Right forelimb (tissue), 1 donor: ENCODE measurements around the gene CRB2.

Source experiments
- DNase-seq: peaks from one replicate; pipeline ENCODE4 v3.0.0-alpha.2; 2018

Gene CRB2

DNA sequence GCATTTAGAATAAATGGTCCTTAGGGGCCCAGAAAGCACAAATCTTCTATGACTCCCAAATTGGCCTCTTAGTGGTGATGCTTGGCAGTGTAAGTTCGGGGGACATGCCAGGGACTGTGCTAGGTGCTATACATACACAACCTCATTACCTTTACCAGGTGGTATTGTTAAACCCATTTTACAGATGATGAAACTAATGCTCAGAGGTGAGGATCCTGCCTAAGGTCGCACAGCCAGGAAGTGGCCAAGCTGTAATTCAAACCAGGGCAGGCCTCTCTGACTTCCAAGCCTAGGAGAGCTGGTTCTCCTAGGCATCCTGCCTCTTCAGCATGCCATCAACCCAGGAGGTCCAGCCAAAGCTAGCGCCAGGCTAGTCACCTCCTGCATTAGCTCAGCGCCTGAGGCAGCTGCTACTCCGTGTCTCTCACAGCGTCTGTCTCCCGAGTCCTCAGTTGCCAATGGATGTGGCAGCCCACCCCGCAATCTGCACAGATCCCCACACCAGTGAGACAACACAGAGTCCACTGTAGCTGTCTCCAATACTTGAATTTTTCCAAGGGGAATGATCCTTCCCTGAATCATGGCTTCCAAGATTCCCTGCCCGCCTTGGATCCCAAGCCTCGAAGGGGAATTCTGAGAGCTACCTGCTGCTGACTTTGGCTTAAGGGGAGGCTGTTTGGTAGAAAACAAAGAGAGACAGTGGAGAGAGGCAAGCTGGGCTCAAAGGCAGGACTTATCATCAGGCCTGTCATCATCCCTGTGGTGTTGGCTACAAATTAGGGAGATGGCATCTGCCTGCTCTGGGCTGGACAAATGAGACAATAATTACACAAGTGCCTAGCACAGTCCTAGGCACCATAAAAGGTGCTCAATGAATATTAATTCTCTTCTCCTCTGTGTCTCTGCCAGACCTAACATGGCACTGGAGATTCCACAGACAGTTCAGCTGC is 52.6 kb downstream of the CRB2 start:
- DNase-seq, result no peak

DNA sequence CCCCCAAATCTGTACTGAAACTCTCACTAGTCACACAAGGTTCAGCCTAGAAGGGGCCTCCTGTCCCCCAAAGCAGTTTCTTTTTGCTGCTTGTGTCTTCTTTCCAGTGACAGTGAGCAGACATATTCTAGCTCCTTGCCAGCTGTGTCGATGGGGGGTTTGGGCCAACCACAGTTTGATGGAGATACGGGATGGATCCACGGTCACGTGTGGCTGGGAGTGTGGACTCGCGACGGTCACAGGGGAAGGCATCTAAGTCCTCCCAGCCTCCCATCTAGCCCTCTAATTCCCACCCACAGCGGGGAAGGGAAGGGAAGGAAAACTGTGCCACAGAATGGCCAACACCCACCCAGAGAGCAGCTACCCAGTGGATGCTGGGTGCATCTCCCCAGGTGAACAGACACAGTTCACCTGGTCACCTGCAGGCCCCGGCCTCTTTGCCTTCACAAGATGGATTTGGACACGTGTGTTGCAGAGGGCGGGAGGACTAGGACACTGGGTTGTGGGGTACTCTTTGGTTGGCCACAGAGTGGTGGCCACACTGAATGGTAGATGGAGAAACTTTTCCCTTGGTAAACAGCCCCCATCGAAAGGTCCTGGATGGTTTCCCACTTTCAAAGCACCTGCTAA is 54.4 kb downstream of the CRB2 start:
- no peak for DNase-seq

DNA sequence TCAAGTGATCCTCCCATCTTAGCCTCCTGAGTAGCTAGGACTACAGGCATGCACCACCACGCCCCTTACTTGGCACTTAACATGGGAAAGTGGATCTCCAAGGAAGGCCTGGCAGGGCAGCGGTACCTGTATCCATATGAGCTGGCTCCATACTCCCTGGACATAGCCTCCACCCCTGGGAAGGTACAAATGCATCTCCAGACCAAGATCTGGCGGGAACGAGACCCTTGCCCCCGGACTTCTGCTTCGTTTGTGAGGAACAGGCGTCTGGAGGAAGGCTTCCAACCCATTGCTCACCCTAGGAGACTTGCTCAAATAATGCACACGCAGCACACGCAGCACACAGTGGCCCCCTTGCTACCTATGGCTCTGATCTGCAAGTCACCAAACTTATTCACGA is 55.2 kb downstream of the CRB2 start:
- DNase-seq, result no peak

DNA sequence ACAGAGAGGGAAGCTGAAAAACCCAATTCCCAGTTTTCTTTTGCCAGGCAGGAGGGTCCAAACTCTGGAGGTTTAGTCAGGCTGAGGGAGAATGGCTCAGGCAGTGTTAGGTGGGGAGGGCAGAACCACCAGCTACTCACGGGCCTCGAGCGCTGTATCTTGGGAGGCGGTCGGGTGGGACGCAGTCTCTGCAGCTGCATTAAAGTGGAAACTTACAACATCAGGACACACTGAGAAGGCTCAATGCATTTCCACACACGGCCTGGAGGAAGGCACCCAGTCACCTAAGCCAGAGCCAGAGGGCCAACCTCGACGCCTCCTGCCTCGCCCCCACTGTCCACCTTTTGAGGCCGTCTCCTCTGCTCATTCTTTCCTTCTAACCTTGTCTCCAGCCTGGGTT is 55.6 kb downstream of the CRB2 start:
- DNase-seq, result no peak

DNA sequence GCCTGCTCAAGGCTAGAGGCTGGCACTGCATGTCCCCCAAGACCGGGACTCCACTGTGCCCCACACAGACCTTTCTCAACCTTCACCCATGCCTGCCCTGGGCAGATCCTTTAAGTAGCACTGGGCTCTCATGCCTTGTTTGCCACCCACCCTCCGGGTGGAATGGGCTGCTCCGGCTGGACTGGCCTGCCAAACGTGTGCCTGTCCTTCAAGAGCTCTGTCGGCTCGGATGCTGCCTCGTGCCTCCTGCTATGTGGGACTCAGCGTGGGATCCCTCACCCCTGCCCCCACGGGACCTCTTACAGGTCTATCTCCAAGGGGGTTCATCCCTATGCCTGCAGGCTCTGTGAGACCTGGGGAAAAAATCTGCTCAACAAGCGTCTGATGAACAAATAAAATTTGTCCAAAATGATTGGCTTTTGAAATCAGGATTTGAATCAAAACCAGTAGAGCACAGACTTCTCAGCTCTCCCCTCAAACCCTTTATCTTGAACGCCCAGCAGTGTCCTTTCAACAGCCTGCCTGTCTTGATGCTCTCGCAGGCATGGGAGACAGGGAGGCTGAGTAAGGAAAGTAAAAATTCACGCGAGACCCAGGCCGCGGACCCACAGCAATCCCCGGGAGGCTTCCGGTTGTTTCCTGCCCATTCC is 56.3 kb downstream of the CRB2 start:
- DNase-seq, result no peak

DNA sequence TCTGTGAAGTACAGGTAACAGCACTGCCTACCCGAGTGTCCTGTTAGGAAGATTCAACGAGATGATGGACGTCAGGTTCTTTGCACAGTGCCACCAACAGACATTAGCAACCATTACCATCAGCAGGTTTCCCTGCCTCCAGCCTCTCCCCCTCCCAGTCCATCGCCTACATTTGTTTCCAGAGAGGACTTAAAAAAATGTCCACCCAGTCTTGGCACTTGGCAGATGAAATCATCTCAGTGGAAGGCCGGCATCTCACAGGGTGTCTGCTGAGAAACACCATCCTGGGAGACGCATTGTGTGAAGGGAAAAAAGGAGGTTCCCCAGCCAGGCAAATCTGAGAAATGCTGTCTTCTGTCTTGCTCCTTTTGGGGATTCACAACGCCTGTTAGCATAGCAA is 58.2 kb downstream of the CRB2 start:
- DNase-seq, result no peak

DNA sequence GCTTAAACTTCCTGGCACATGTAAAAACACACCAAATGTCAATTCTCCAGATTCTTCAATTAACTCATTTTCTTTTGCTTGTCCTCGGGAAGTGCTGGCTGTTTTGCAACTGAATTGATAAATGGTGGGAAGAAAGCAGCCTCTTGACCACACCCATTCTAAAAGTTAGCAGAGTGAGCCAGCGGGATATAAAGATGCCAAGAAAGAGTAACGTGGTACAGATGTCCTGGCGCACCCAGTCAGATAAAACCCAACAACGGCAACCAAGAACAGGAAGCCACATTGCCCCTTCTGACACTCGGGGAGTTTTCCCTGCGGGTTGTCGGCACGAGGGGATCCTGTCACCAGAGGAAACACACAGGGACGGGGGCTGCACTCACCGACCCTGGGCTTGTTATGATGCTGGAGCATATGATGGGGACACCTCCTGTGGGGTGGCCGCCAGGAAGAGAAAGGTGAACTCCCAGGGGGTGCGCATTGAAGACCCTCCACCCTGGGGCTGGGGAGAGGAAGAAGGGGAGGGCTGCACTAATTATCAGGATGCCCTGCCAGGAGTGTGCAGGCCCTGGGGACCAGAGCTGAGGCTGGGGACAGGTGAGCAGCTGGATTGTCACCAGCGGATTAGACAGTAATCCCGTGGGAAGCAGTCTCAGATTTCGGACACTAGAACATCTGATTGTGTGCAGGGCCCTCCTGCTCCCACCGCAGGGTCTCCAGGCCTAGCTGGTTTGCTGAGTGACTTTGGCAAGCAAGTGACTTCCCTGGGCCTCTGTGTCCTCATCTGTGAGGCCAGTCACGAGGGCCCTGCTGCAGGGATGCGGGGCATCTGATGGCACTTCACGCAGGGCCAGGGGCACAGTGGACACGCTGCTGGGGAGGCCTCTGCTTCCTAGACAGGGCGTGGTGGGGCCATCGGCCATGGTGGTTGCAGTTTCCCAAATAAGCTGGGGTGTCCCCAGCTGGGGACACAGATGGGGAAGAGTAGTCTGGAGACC is 59.2 kb downstream of the CRB2 start:
- no peak for DNase-seq

DNA sequence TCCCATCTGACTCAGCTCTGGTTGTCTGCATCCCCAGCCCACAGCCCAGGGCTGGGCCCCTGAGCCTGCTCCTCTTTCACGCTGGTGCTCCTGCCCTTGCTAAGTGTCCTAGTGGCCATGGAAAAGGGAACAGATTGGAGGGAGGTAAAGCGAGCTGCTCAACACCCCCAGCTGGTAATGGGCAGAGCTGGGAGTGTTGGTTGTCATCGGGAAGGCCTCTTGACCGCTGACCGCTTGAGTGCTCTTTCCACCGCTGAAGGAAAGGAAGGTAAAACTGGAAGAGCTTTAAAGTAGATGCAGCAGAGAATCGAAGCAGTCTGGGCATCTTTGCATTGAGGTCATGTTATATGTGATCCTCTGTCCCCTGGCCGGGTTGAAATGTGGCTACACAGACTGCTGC is 60.2 kb downstream of the CRB2 start:
- DNase-seq, result no peak

DNA sequence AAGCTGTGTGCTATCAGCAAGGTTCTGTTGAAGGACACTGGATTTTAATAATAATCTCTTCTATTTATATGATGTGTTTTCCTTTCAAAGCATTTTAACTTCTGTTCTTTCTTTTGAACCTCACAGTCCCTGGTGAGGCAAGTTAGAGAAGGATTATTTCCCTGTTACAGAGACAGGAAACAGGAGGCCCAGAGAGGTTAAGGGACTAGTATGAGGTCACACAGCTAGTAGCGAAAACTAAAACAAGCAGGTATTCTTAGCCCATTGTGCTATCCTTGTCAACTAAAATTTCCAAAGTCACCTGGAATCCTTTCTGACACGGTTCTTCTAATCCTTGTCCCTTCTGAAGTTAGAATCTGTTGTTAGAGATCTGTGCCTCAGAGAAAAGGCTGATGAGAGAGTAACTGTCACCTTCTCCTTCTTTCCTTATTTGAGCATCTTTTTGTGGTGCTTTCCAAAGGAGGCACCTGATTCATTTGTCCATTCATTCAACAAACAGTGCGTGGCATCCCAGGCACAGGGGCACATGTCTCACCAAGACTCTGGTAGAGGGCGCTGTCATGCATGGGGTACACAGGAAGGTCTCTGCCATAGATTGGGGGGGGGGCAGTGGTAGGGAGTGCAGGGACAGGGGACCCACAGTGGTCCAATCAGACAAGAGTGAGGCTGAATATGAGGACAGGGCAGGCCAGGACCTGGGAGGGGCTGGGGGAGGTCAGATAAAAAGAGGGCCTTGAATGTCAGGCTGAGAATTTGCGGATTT is 61.5 kb downstream of the CRB2 start:
- no peak for DNase-seq

DNA sequence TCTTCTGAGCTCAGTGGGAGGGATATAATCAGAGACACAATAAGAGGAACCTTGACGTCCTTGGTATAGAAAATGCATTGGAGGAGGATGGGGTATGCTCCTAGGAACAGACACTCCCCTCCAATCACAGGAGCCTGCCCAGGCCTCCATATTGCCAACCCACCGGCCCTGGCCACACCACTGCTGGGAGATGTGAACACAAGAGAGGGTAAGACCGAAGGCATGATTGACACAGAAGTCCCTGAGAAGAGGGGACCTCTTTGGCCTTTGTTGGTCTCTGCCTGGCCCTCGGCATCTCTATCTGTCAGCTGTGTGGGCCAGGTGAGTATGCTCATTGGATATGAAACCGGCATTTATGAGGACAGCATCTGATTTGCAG is 62.0 kb downstream of the CRB2 start:
- DNase-seq, result no peak

DNA sequence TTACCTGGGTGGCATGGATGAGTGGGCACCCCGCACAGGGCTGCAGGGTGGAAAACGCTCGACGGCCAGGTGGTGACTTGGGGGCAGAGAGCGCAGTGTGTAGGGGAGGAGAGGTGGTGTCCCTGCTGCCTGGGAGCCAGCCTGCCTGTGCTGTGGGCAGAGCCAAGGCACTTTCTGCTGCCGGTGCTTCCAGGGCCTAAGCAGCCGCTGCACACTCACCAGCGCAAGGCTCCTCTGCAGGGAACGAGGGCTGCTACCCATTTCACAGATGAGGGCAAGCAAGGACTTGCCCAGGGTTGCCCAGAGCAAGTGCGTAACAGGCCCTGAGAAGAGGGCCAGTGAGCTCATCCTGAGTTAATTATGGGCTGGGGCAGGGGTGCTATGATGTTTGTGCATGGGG is 62.5 kb downstream of the CRB2 start:
- no peak for DNase-seq

DNA sequence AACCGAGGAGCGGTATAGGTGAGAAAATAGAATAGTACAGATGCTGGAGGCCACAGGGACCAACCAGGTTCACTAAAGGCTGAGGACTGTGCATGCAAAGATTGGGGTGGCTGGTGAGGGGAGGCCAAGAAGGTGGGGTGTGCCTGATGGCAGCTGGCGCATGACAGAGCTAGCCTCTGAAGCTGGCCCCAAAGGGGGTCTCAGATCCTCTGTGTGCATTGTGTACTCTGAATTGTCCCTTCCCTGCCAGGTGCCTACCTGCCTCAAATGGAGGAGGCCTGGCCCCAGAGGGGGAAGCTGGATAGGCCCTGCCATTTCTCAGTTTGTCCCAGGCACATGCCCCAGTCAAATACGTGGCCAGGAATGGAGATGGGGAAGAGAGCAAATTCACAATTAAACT is 63.1 kb downstream of the CRB2 start:
- no peak for DNase-seq

DNA sequence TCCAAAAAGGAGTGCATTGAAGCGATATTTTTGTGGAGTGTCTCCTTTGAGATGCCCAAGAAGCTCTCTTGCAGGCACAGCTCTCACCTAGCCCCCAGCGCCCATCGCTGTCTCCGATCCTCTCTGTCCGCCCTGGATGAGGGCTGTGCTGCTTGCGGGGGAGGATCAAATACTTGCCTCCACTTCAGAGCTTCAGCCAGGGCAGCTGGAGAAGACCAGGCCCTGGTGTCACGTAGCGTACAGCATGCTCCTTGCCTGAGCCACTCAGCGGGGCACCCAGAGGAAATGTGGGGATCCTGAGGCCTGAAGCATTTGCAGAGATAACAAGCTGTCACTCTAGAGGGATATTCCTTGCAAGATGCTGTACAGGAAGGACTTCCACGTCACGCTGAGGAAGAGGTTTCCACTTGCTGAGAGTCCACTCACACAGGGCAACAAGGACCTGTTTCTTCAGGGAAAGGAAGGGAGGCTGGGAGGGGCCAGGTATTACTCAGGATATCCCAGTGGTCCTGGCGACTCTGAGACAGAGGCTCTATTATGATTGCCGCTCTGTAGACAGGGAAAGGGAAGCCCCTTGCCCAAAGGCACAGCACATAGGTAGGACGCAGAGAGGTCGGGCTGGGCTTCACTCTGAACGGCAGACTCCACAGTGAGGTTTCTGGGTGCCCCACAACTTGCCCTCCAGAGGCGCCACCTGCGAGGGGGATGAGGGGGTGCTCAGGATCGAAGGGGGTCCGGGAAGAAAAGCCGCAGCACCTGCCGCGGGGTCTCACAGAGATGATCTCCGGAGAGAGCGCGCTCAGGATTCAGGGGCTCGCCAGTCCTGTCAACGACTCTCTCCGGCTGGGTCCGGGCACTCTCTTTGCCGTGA is 64.0 kb downstream of the CRB2 start:
- DNase-seq, result no peak

DNA sequence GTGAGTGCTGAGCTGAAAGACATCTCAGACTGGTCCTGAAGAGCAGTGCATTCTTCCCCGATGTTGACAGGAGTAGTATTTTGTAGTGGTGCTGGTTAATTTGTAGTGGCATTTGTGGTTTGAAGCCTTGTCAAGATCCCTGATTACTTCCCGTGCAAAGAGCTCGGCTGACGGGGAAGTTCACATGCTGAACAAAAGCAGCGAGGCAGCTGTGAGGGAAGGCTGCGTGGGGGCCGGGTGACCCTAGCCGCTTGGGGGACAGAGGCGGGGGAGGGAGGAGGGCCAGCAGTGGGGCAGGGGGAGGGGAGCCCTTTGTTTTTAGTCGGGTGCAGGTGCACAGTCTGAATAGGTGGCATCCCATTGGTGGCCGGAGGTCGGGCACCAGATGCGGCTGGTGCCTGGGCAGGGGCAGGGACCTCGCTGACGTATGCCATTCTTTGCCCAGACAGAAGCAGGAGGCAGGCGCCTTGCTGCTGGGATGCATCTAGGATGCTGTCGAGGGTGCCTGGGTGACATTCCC is 64.7 kb downstream of the CRB2 start:
- DNase-seq, result no peak

DNA sequence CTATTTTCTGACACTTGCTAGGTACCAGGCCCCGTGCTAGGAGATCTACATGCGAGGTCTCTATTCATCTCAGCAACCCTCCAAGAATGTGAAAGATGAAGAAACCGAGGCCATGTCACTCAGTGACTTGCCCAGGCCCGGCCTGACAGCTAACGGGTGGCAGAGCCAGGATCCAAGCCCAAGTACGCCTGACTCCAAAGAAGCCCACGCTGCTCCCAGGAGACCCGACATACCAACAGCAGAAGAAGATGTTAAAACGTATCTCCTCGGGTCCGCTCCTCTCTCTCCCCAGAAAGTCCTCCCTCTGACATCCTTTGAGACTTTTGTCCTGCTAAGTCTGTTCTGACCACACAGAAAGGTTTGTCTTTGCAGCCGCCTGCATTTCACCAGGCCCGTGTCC is 65.2 kb downstream of the CRB2 start:
- no peak for DNase-seq

DNA sequence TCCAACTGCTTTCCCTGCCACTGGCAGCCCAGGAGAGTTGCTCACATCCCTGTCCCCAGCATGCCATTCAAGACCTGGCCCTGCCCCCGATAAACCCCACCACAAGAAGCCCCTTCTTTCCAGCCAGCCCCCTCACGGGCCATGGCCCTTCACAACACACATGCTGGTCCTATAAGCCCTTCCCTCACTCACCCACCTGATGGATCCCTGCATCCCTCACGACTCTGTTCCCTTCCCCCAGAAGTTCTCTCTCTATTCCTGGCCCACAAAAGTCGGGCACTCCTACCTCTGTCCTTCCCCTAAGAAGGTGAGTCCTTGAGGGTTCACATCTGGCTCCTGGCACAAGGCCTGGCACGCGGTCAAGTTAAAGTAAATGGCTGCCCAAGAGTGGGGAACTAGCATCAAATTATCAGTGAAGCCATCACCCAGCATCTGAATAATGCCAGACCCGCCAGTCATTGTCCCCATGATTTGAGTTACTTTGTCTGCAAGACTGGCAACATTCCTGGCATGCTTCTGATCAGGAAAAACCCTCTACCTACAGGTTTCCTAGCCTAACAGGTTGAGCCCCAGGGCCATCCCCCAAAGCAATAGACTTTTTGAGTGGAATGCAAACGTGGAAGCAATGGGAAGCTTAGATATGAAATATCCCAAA is 65.9 kb downstream of the CRB2 start:
- DNase-seq, result no peak

DNA sequence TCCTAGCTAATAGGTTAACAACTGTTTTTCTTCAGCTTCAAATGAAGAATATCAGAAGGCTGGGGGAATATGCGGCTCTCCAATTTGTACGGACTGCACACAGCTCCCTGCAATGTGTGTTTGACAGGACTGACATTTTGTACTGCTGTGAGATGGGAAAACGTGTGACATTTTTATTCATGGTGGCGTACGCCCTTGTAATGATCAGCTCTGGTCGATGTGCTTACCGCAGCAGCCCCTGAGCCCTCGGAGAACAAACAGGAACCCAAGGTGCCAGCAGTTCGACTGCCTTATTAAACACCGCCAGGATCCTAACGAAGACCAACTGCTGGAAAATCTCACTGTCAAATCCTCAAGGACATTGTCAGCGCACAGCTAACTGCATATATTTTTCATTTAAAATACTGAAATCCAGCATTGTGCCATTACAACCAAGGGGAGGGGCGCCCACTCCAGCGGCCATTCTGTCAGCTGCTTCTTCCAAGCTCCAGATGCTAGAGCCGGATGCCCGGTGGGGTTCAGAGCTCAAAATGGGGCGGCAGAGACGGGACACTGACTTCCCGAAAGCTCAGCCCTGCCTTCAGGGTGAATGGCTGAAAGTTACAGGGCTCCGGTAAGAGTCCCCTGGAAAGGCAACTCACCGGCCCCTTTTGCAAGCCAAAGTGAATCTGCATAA is 66.8 kb downstream of the CRB2 start:
- no peak for DNase-seq

DNA sequence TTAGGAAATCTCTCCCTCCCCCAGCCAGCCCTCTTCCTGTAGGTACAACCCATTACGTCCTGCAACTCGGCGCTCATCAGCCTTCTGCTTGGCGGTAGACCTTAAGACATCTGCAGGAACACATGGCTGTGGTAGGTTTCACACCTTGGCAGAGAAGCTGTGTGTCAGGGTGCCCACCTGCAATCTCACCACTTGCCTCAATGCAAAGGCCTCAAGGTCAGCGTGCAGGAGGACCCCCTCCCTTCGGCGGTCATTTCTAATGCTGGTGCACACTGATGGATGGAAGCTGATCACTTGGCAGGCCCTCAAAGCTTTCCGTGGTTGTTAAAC is 67.3 kb downstream of the CRB2 start:
- DNase-seq, result no peak

DNA sequence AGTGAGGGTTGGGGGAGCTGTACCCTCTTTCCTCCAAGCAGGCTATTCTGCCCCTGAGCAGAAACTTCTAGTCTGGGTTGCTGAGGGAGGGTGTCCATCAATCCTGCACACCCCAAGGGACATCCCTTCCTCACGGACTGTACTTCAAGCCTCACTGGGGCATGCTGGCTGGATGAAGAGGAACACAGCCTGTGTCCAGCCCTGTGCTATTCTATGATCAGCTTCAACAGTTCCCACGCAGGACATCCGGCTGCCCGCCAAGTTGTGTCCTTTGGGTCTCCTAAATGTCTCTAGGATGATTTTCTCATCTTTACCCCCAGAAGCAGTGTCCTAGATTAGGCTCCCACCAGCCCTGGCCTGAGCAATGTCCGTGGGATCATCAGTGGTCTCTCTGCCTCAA is 68.1 kb downstream of the CRB2 start:
- no peak for DNase-seq
